T-helper 9 cell (primary cell): Measurements from ENCODE around the gene NLRC5.
A peak's percentile ranks its signal among the peaks of the same experiment; 100 is the strongest.
"Not testable (repeated sequence)": the region's sequence is repeated elsewhere in the genome, so short reads cannot be mapped to it uniquely, and the experiment has no call there.

Source experiments
- DNase-seq: peaks from one replicate; pipeline ENCODE4 v3.0.0-alpha.2; 2020

NLRC5 gene

DNA sequence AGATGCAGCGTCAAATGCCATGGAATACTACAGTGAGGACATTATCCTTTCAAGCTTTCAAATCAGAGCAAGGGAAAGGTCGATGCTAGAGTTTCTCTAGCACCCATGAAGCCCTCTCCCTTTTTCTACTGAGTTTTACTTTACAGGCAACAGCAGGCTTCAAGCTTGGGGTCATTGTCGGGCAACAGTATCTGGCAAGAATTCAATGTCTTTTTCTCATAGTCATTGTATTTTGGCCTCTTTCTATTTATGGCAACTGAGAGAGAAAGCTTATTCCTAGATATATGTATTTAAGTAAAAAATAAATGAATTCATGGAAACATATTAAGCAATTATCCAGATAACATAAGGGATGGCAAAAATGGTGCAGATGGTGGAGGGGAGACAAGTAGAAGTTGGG, 28.0 kb upstream of the NLRC5 start:
- DNase-seq, result no peak

GRCh38 chr16:56961851-56962281, 27.5 kb upstream of the NLRC5 start, which contains the start of gene CETP:
Gene CETP, plus strand, starts transcription at chr16:56961950. Its CDS starts 30 bp downstream, at chr16:56961980.
- DNase-seq, result no peak

DNA sequence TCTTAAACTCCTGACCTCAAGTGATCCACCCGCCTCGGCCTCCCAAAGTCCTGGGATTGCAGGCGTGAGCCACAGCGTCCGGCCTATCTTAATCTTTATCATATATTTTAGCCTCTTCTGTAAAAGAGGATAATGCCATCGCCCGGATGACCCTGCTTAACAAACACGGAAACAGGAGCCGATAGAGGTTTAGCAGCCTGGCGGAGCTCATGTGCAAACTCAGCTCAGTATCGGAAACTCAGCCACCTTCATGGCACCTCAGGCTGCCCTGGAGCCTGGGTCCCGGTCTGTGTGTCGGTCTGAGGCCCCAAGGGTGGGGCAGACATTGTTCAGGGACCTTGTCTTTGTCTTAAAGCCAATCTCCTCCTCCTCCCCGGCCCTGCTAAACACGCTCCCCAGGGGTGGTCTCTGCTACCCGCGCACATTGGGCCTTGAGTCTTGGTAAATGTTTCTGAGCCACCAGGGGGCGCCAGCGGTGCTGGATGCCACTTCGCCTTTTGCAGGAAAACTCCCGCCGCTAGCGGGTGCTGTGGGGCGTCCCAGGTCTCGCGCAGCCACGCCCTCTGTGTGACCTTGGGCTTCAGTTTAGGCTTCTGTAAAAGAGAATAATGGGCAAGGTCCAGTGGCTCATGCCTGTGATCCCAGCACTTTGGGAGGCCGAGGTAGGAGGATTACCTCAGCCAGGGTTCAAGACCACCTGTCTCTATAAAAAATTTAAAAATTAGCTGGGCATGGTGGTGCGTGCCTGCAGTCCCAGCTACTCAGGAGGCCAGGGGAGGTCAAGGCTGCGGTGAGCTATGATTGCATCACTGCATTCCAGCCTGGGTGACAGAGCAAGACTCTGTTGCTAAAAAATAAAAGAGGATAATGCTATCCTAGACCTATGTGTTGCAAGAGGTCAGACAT, 24.9 kb upstream of the NLRC5 start:
- DNase-seq, result peak; percentile 99

- no peak for DNase-seq
Measured at GRCh38 chr16:56965149-56966092, 23.9 kb upstream of the NLRC5 start.

GRCh38 chr16:56966093-56966475, 23.3 kb upstream of the NLRC5 start:
- no peak for DNase-seq

DNA sequence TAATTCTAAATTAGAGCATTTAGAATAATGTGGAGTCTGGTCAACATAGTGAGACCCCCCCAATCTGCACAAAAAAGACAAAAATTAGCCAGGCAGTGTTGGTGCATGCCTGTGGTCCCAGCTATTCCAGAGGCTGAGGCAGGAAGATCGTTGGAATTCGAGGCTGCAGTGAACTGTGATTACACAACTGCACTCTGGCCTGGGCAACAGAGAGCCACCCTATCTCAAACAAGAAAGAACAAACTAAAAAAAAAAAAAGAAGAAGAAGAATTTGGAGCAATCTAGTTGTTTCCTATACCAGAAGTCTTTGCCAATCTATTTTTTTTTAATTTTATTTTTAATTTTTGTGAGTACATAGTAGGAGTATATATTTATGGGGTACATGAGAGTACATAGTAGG, 21.6 kb upstream of the NLRC5 start:
- DNase-seq, result no peak

DNA sequence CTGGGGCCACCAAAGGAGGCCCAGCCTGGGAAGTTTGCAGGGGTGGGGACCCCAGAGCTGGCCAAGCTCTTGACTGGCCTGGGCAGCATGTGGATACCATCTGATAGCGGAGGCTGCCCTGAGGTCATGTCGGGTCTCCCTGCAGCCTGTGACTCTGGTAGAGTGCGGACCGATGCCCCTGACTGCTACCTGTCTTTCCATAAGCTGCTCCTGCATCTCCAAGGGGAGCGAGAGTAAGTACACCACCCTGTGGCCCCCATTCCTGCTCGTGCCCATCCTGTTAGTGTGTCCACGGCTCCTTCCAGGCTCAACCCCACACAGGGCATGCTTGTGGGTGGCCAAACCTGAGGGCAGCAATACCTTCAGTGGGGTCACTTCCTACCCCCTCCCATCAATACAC, 19.6 kb upstream of the NLRC5 start:
- no peak for DNase-seq

DNA sequence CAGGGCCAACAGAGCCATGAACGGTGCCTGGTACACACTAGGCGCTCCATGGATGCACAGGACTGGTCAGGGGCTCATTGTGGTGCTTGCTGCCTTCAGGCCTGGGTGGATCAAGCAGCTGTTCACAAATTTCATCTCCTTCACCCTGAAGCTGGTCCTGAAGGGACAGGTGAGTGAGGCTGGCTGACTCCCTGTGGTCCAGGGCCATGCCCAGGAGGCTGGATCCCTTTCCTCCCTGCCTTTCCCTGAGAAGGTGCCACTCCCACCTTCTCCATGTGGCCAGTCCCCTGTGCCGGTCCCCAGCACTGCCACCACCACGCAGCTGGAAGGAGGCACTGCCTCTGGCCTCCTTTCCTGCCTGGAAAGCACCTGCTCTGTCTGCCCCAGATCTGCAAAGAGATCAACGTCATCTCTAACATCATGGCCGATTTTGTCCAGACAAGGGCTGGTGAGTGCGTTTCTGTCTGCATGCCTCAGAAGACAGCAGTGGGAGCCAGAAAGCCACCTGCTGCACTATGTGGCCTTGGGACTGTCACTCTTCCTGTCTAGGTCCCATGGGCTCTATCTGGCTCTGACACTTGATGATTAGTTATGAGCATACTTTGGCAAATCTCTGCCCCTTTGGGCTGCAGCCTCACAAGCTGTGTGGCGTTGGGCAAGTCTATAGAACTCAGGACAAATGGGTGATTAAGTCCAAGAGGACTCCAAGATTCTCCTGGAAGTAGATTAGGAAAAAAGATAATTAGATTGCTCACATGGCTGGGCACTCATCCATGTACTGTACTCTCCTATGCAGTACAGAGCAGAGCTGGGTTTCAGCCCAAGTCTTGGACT, 18.2 kb upstream of the NLRC5 start:
- DNase-seq, result no peak

GRCh38 chr16:56971768-56972043, 17.7 kb upstream of the NLRC5 start:
- no peak for DNase-seq

DNA sequence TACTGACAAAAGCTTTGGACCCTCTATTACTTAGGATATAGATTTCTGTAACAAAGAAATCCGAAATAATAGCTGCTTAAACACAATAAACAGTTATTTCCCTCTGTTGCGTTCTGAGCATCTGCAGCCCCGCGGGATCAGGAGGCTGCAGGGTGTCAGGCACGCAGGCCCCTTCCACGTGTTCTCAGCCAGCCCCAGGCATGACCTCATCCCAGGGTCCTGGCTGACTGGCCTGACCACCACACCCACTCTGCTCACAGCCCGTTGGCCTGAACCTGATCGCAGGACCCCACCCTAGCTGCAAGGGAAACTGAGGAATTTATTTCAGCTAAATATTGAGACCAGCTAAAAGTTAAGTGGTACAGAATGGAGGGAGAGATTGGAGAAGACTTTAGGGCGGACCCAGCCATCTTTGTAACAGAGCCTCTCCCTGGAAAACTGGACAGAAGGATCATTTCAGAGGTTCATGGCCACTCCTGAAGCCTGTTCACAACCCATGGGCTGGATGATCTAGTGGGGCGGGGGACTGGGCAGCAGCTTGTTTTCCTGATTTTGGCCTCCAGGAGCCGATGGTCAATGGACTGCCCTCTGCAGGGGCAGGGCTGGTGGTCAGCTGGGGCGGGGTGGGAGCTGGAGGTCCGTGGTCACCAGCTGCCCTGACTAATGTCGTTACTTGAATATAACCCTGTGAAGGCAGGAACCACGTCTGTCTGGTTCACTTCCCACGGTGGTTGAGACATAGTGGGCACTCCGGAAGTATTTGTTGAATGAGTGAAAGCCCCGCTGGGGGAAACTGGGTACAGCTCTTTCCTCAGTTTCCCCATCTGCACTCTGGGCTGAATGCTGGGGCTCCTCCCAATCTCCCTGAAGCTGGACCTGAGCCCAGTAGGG, 16.7 kb upstream of the NLRC5 start:
- no peak for DNase-seq

- DNase-seq, result no peak
Measured at GRCh38 chr16:56973294-56973689, 16.1 kb upstream of the NLRC5 start.

- DNase-seq, result not testable (repeated sequence)
Measured at GRCh38 chr16:56973899-56974298, 15.5 kb upstream of the NLRC5 start.

DNA sequence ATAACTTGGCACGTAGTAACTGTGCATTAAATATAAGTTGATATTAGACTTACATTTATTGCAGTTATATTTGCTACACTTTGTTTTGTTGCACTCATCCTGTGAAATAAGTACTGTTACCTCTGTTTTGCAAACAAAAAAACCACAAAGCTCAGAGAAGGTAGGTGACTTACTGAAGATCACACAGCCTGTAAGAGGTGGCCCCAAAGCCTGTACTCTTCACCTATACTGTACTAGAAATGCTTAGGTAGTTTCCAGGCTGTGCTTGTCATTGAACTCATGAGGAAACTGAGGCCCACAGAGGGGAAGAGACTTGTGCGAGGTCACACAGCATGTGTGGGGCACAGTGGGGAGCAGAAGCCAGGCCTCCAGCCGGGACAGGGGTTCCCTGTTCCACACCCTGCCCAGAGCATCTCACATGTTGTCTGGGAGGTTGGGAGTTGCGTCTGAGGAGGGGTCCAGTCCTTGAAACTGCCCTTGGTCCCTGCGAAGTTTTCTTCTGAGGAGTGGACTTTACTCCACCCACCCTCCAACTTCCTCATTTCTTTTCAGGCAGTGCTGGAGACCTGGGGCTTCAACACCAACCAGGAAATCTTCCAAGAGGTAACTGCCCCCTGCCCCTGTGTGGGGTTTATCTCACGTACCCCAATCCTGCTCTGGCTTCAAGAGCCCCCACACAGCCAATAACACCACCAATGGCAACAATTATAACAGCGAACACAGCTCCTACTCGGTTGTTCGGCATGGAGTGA, 14.6 kb upstream of the NLRC5 start:
- no peak for DNase-seq

DNA sequence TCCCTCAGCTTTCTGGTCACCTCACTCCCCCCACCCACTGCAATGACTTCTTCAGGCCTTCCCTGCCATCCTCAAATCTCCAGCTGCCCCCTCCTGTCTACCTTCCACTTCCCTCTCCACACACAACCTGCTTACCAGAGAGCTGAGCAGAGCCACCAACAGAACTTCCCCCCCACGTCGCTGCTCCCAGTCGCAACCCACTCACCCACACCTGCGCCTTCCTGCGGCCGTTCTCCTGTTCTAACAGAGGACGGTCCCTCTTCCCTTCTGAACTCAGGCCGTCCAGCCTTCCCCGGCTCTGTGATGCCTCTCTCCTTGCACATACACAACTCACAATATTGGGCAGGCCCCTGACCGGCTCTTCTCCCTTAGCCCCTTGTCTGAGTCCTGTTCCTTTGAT, 13.6 kb upstream of the NLRC5 start:
- DNase-seq, result no peak

DNA sequence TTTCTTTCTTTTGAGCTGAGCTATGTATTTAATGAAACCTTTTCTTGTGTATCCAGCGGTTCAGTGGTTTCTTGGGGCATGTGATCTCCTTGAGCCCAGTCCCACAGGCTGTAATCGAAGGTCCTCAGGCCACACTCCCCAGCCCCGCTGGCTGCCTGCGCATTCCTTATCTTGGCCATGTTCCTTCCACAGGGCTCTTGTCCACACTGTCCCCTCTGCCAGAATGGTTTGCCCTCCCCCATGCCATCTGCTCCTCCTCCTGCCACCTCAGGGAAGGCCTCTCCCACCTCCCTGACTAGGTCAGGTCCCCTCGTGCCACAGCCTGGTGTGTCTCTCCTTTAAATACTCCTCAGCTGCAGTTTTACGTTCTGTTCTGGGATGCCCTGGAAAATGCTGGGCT, 12.1 kb upstream of the NLRC5 start:
- DNase-seq, result no peak

DNA sequence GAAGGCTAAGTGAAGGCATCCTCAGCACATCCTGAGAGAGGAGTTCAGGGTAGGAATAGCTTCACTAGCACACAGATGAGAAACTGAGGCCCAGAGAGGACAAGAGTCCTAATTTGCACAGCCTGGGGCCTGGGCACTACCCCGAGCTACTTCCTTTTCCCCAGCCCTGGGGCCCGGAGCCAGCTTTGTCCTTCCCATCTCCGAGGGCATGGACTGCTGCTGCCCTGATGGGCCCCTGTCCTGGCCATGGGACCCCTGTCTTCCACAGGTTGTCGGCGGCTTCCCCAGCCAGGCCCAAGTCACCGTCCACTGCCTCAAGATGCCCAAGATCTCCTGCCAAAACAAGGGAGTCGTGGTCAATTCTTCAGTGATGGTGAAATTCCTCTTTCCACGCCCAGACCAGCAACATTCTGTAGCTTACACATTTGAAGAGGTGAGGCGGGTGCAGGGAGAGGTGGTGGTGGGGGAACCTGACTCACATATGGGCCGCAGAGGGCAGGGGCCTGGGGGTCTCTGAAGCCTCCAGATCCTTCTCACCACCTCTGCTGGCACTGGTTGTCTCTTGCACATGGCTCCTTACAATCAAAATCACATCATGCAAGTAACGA, 11.4 kb upstream of the NLRC5 start:
- DNase-seq, result no peak

GRCh38 chr16:56980201-56980535, 9.2 kb upstream of the NLRC5 start:
- DNase-seq, result no peak

DNA sequence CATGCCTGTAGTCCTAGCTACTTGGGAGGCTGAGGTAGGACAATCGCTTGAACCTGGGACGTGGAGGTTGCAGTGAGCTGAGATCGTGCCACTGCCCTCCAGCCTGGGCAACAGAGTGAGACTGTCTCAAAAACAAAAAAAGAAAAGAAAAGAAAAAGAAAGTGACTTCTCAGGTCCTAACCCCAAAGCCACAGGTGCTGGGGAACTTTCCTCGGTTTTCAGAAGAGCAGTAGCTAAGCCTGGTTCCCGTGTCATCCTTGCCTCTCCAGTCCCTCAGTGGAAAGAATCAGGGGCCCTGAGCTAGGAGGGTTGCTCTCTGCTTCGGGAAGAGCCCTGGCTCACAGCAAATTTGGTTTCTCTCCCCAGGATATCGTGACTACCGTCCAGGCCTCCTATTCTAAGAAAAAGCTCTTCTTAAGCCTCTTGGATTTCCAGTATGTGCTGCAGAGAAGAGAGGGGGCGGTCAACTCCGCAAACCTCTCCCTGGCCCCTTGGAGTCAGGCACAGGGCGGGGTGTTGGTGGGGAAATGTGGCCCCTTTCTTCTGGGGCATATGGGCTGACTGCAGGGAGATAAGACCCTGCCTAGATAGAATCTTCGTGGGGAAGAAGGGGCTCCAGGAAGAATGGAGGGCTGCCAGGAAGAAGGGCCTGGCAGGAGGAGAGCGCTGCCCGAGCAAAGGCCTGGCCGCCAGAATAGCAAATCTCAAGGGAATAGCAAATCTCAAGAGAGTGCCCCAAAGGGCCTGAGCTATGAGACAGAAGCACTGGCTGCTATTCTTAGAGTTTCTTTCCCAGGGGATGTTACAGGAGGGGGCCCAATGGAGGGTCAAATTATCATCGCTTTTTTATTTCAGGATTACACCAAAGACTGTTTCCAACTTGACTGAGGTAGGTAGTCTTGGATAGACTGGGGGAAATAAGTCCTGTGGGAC, 8.3 kb upstream of the NLRC5 start:
- no peak for DNase-seq

DNA sequence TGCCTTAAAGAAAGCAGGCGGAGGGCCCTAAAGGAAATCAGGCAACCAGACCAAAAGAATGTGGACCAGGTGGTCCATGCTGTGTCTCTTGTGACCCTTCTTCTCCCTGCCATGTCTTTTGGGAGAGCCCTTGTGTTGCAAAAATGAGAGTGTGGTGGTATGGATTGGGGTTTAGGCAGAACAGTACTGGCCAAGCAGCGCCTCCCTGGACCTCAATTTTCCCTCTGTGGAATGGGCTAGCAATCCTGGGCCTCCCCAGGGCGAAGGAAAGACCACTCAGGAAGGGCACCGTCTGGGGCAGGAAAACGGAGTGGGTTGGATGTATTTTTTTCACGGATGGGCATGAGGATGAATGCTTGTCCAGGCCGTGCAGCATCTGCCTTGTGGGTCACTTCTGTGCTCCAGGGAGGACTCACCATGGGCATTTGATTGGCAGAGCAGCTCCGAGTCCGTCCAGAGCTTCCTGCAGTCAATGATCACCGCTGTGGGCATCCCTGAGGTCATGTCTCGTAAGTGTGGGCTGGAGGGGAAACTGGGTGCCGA, 7.6 kb upstream of the NLRC5 start:
- no peak for DNase-seq
